Body of pancreas (tissue), 4 donors: Measurements from ENCODE around the gene TPRA1. TPM values are rescaled to one million over a fixed set of nuclear protein-coding genes. Genes with fewer than 3 reads are reported as not detected.
A peak's percentile ranks its signal among the peaks of the same experiment; 100 is the strongest.

Experiments
- ATAC-seq: fragments of 150-250 bp; one replicate; pipeline ENCODE4 v1.9.1; 2016
- DNase-seq, 4 donors: peaks; one replicate each; pipeline ENCODE4 v3.0.0-alpha.2; 2019
- H3K27ac ChIP-seq, 4 donors: fragments of 200-600 bp; sonication (generic); 1 replicate in 3 of 4; 2 replicates in 1 of 4; pipeline versions ENCODE4 v1.5.1 to v1.6.1; 2016 to 2019; ENCODE audit warnings: mild to moderate bottlenecking in 1 of 4, mixed read lengths in 1 of 4, moderate library complexity in 1 of 4
- H3K27me3 ChIP-seq, 2 donors: fragments of 200-600 bp; sonication (generic); one replicate each; pipeline ENCODE4 v1.6.0; 2016; ENCODE audit warnings: mild to moderate bottlenecking in 1 of 2
- H3K36me3 ChIP-seq, 2 donors: fragments of 200-600 bp; sonication (generic); replicated peaks in 1 of 2; 2 replicates each; pipeline ENCODE4 v1.5.1; 2016; ENCODE audit warnings: low read depth in 2 of 2; ENCODE audit not compliant: insufficient read depth in 1 of 2
- H3K4me1 ChIP-seq: fragments of 200-600 bp; sonication (generic); one replicate; pipeline ENCODE4 v1.6.0; 2016
- H3K4me3 ChIP-seq, 2 donors: fragments of 200-600 bp; sonication (generic); 1 replicate in 1 of 2; 2 replicates in 1 of 2; pipeline ENCODE4 v1.5.1; 2016 to 2019
- H3K9me3 ChIP-seq, 3 donors: fragments of 200-600 bp; sonication (generic); 1 replicate in 2 of 3; 2 replicates in 1 of 3; pipeline ENCODE4 v1.5.1; 2016
- CTCF ChIP-seq, 7 experiments: fragments of 450-650 bp in 4 of 7; fragments of 200-600 bp in 3 of 7; sonication (generic) in 3 of 7; IDR thresholded peaks; one replicate each; pipeline ENCODE4 v1.5.1; 2016 to 2019; ENCODE audit warnings: antibody characterized with exemption in 7 of 7
- POLR2A ChIP-seq, 3 donors: fragments of 450-650 bp; IDR thresholded peaks; one replicate each; pipeline ENCODE4 v1.6.1; 2016; ENCODE audit warnings: antibody characterized with exemption in 3 of 3, mild to moderate bottlenecking in 2 of 3
- WGBS, 2 donors: methylation state at CpG; one replicate each; pipeline ENCODE4 v1.1.5; 2017; 5-methylcytosine and 5-hydroxymethylcytosine counted together
- intact Hi-C: fragments of 100-400 bp; cut with DNase I; formaldehyde crosslinking; loops from one replicate; pipeline ENCODE4 v1.15.1; 2023
- total RNA-seq, 2 donors: library from RNA; depleted of rRNA; stranded (reverse); fragments of >200 nt; gene quantifications; one replicate each; pipeline ENCODE4 v1.1.0, GENCODE V29; 2016

The TPRA1 gene
- total RNA-seq, 2 donors from 2014 or later = 31.4 to 31.6 TPM

DNA sequence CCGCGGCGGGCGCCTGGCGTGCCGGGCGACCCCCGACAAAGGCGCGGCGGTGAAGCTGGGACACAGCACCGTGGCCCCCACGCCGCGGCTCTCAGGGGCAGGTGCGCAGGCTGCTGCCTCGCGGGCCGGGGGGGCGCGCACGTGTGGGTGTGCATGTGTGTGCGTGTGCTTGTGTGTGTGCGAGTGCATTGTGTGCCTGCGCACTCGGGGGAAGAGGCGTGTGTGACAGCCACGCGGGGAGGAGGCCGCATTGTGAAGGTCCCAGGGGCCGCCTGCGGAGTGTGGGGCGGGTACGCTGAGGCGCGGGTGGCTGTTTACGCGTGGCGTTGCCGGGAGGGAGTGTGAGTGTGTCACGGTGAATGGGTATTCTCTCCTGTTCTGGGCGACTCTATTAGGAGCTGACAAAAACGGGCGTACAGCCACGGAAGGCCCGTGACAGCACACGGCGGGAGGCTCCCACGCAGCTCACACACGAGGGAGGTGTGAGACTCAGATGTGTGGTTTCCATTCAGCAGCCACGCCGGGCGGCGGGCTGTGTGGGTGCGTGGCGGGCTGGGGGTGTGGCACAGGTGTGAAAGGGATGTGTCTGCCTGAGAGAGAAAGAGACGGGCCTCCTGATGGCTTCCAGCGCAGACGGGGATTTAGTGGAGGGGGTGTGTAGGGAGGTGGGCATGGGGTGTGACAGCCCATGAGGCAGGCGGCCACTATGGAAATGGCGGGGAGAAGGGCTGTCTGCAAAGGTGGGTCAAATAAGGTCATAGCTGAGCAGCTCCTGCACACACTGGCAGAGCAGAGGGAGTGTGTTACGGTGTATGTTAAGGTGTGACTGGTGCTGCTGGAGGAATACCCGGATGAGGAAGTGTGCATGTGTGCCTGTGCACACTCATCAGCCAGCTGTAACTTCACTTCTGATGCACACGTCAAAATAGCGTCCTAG lies 39.2 kb upstream of the TPRA1 start:
- TF ChIP-seq CTCF (IDR thresholded peaks at IDR 0.05) (no peak), POLR2A (IDR thresholded peaks at IDR 0.05) (no peak)
- DNase-seq (peak in 3 of 4 donors; percentile 9 to 20 (median 19)), ATAC-seq (peak; percentile 15)
- intact Hi-C loops = no loop called here
- Histone ChIP-seq H3K36me3 (no peaks in the 10 kb centered on the region), H3K27me3 (no peaks in the 10 kb centered on the region), H3K4me1 (peaks cover 14% of the 10 kb centered on the region), H3K4me3 (peak overlapping the region in 1 of 2 donors; percentile 13), H3K27ac (no peak overlapping the region), H3K9me3 (no peaks in the 10 kb centered on the region)
- WGBS, 2 donors = 20 to 25% methylated on average over 43 to 61 of the region's 65 CpGs

GRCh38 chr3:127628788-127629466 lies 38.4 kb upstream of the TPRA1 start, which contains the start of gene PODXL2:
Gene PODXL2 (plus strand): TSS chr3:127629185. CDS start chr3:127629220, 35 bp downstream.
- no peaks in the 10 kb centered on the region for H3K36me3 ChIP-seq
- 5 to 29% methylated on average over 8 to 30 of the region's 105 CpGs for WGBS, 2 donors
- DNase-seq (peak; percentile 49 to 60 (median 52)), ATAC-seq (peak; percentile 85)
- no peaks in the 10 kb centered on the region for H3K9me3 ChIP-seq
- peaks cover 14% of the 10 kb centered on the region for H3K4me1 ChIP-seq
- peak within 1 kb of the TSS in 1 of 2 donors; percentile 13 for H3K4me3 ChIP-seq
- no peaks in the 10 kb centered on the region for H3K27me3 ChIP-seq
- intact Hi-C loops = no loop called here
- TF ChIP-seq POLR2A (IDR thresholded peaks at IDR 0.05) (no peak), CTCF (IDR thresholded peaks at IDR 0.05) (peak in 1 of 7 experiments; percentile 4)
- H3K27ac ChIP-seq = no peak within 1 kb of the TSS

- 81 to 83% methylated on average over 4 of the region's 4 CpGs for WGBS, 2 donors
- ATAC-seq (no peak), DNase-seq (no peak)
- H3K9me3 ChIP-seq = no peaks in the 10 kb centered on the region
- H3K27me3 ChIP-seq = no peaks in the 10 kb centered on the region
- TF ChIP-seq POLR2A (IDR thresholded peaks at IDR 0.05) (no peak), CTCF (IDR thresholded peaks at IDR 0.05) (no peak)
- H3K4me1 ChIP-seq = peaks cover 14% of the 10 kb centered on the region
- intact Hi-C loops = no loop called here
- H3K36me3 ChIP-seq = no peaks in the 10 kb centered on the region
- H3K27ac ChIP-seq = no peak overlapping the region
- H3K4me3 ChIP-seq = no peak overlapping the region
Observed at GRCh38 chr3:127628426-127628787, 37.9 kb upstream of the TPRA1 start.

DNA sequence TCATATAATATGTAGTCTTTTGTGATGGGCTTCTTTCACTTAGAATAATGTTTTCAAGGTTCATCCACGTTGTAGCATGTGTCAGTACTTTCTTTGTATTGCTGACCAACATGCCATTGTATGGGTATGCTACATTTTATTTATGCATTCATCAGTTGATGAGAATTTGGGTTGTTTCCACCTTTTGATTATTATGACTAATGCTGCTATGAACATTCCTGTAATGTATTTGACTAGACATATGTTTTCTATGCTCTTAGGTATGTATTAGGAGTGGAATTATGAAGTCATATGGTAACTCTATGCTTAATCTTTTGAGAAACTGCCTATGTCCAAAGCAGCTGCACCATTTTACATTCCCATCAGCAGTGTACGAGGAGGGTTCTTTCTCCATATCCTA lies 35.3 kb upstream of the TPRA1 start:
- no peak for DNase-seq
- Histone ChIP-seq H3K4me1 (peaks cover 14% of the 10 kb centered on the region), H3K4me3 (no peak overlapping the region), H3K27me3 (no peaks in the 10 kb centered on the region), H3K27ac (no peak overlapping the region), H3K36me3 (peaks cover 0 to 2% of the 10 kb centered on the region in 2 donors), H3K9me3 (no peaks in the 10 kb centered on the region)
- TF ChIP-seq CTCF (IDR thresholded peaks at IDR 0.05) (no peak), POLR2A (IDR thresholded peaks at IDR 0.05) (no peak)
- 38 to 42% methylated on average over 2 of the region's 2 CpGs for WGBS, 2 donors
- intact Hi-C loops = no loop called here
- ATAC-seq = no peak
